Stimulated activated naive CD4-positive, alpha-beta T cell treated with Interleukin-2 at 50 U/mL for 16 hours (primary cell): ENCODE measurements around the gene CMC1.
"Not testable (repeated sequence)": the region's sequence is repeated elsewhere in the genome, so short reads cannot be mapped to it uniquely, and the experiment has no call there.

ENCODE experiments used
- DNase-seq: peaks from one replicate; lab custom pipeline; 2025; lab: John Stamatoyannopoulos, UW

Gene CMC1, protein sequence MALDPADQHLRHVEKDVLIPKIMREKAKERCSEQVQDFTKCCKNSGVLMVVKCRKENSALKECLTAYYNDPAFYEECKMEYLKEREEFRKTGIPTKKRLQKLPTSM

DNA sequence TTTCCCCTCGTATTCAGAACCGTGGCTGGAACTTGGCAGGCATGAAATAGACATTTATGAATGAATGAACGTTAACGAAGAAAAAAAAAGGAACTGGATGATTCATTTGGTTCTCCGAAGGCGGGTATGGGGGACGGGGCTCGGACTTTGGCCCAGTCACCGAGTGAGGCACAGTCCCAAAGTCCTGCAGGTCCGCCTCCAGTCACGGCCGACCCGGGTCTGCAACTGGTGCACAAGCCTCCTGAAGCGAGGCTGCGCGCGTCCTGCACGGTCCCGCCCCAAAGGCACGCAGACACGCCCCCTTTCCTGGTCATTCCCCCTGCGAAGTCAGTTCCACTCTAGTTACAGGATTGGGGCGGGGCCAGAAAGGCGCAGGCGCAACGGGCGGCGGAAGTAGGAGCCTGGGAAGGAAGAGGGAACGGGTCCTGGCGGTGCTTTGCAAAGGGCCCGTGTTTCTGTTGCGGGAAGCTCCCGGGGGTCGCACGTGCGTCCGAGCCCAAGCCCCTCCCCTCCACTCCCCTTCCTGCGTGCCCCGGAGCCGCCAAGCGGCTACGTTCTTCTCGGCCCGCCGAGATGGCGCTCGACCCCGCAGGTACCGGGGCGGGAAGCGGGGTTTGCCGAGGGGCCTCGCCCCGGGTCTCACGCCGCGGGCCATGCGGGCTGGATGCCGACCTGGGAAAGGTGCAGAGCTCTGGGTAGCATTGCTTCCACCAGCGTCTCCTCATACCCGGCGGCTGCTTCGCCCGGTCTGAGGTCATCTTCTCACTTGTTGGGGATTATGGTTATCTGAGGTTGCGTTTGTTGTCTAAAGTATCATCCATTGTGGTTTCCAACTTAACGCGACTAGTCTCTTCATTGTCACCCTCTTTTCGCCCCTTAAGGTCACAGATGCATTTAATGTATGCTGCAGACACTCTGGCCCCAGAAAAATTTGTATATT lies at the start of gene CMC1:
TSS of gene CMC1 (plus strand) at position 399 of the 940 bp plus-strand sequence. CDS start at position 574, 175 bp downstream.
- DNase-seq = peak; percentile 91

DNA sequence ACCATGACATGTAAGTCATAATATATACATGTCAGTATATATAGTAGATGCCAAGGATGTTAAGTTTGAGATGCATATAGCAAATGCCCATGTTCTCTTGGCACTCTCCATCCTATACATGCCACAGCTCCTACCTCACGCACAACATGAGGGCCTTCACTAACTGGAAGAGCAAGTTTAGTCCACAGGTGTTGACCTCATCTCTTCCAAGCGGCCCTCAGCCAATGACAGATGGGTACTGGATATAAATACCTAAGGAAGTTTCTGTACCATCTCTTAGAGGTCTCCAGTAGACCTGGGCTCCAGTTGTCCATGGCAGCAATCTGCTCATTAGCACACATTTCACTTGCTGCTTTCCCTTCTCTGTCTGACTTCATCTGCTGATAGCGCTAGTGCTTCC lies 43.3 kb upstream of the CMC1 start:
- DNase-seq = no peak

DNA sequence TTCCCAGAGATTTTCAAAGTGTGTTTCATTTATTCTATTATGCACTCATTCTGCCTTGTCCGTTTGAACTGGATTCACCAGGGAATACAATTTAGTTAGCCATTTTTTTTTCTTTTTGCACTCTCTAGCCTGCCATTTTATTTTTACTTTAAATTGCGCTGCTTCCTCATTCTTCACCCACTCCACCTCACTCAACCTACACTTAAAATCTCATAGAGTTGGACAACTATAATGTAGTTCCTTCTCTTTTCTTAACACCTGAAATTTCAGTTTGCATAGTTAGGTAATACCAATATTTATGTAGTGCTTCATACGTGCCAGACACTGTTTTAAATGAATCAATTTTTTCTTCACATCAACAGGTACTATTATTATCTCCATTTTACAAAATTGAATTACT lies 42.4 kb upstream of the CMC1 start:
- DNase-seq = no peak

DNA sequence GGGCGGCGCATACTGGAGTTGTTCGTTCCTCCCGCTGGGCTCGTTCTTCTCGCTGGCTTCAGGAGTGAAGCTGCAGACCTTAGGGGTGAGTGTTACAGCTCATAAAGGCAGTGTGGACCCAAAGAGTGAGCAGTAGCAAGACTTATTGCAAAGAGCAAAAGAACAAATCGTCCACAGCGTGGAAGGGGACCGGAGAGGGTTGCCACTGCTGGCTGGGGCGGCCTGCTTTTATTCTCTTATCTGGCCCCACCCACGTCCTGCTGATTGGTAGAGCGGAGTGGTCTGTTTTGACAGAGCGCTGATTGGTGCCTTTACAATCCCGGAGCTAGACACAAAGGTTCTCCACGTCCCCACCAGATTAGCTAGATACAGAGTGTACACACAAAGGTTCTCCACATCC lies 41.8 kb upstream of the CMC1 start:
- DNase-seq = not testable (repeated sequence)

DNA sequence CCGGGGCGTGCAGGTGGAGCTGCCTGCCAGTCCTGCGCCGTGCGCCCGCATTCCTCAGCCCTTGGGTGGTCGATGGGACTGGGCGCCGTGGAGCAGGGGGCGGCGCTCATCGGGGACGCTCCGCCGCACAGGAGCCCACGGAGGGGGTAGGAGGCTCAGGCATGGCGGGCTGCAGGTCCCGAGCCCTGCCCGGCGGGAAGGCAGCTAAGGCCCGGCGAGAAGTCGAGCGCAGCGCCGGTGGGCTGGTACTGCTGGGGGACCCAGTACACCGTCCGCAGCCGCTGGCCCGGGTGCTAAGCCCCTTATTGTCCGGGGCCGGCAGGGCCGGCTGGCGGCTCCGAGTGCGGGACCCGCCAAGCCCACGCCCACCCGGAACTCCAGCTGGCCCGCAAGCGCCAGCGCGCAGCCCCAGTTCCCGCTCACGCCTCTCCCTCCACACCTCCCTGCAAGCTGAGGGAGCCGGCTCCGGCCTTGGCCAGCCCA lies 41.0 kb upstream of the CMC1 start:
- not testable (repeated sequence) for DNase-seq

DNA sequence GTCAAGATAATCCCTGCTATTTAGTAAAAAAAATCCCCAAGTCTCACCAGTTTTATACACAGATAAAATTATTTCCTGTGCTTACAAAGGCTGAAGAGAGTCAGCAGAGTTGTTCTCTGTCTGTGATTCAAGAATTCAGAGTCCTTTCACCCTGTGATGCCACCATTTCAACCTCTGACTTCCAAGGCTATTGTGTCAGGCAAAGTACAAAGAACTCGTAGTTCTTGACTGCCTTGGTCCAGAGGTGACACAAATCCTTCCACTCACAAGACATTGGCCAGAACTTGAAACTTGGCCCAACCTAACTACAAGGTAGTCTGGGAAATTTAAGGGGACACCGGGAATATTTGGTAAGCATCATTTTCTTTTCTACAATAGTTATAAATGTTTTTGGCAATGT lies 34.9 kb upstream of the CMC1 start:
- no peak for DNase-seq

DNA sequence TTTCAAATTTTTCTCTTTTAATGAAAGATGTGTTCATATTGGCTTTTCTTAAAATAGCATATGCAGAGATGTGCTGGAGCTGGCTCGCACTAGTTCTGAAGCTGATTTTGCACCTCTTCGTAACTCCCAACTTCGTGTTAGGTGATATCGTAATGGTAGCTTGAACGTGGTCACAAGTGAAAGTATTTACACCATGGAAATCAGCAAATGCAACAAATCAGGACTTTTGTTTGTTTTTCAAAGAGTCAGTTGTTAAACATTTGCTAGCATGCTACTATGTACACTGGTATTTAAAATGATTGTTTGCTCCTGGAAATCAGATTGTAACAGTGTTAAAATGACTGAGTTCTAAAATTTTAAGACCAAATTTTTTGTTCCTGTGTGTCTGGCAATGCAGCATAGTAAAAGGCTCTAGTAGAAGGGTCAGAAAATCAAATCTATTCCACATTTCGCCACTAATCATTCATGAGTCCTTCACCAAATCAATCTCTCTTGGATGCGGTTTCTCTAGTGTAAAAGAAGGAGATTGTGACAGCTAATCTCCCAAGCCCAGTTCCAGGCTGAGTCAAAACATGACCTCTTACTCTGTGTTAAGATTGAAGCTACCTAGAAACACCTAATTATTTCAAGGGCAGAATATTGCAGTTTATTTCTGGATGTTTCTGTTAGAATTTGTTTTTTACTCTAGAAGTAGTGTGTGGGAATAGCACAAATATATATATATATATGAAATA lies 34.3 kb upstream of the CMC1 start:
- DNase-seq = no peak

DNA sequence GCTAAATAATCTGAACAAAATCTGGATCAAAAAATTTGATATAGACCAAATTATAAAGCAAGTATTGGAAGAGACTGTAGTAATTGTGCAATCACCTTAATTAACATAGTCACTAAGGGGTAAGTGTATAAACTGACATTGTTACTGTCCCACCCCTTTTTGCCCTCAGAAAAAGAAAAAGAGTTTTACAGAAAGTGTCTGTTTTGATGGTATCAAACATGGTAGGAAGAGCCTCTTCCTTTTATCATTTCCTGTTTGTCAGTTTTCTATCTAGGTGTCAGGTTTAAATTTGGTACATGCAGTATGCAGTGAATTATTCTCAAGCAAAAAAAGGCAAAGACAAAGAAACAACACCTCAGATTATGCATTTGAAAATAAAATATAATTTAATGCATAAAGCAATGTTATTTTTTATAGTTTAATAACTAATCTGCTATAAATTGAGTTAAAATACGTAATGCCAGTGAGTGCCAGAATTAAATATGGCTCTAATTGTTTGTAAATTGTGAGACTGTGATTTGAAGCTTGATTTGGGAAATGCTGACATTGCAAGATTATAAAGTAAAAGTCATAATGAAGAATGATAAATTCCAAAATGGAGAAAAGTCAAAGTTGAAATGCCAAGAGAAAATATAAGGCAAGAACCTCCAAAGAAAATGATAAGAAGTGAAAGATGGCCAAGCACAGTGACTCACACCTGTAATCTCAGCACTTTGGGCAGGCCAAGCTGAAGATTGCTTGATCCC lies 30.3 kb upstream of the CMC1 start:
- DNase-seq = no peak

DNA sequence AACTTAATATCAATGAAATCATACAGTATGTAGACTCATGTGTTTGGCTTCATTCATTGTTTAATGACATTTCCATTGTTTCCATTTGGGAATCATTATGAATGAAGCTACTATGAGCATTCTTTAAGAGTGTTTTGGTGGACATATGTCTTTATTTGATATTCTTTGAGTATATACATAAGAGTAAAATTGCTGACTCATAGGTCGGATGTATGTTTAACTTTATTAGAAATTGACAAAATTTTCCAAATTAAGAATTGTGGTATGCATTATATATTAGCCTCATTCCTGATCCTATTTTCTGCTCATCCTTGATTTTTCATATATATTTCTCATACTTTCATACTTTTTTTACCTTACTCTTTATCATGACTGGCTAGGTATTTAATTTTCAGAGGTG lies 28.7 kb upstream of the CMC1 start:
- DNase-seq = no peak

DNA sequence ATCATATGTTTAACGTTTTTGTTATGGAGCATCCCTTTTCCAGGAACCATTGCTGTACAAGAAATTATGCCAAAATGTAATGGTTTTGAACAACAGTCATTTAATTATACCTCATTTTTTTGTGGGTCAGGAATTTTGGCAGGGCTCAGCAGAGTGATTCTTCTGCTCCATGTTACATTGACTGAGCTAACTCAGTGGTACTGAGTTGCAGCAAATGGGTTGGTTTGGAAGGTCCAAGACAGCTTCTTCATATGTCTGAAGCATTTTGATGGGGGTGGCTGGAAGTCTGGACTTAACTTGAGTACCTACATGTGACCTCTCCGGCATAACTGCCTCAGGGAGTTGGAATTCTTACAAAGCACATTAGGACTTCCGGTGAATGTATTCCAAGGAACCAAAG lies 26.0 kb upstream of the CMC1 start:
- no peak for DNase-seq

DNA sequence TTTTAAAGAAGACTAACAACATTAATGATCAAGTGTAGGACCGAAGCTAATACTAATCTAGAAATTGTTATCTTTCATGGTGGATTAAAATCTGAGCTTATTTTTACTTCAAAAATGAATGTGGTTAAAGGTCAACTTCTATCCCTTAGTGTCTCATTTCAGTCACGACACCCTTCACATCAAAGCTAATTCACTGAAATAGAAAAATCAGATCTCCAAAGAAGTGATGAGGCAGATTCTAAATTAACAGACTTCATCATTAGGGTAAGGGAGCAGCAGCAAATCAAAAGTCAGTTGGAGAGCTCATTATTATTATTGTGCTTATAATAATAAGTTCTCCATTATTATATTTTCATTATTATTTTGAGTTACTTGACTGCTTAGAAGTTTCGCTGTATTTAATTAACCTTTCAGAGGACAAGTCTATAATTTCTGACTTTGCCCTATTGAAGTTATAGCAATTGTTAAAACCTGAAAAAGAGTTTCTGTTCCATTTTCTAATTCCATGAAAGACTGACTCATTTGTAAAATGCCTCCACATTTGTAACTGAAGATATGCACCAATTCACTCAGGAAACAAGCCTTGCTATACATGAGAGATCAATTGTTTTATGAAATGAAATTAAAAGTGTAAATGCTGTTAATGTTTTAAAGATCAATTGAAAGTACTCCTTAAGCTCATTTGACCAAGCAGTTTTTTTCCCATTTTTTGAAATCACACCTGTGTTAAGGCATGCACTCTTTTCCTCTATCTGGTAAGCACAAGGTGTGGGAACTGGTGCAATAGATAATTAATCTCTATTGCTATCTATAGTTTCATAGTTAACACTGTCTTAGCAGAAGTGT lies 23.1 kb upstream of the CMC1 start:
- DNase-seq = no peak

DNA sequence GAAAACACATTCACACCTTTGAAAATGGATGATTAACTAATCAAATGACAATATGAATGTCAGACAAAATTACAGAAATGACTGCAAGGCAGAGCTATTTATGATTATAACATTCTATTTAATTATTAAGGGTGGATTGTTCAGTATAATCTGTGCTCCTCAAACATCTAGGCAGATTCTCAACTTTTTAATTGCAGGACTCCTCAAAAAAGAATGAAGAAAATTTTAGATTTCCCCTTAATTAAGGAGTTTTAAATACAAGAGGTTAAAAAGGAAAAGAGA lies 22.6 kb upstream of the CMC1 start:
- DNase-seq = no peak

DNA sequence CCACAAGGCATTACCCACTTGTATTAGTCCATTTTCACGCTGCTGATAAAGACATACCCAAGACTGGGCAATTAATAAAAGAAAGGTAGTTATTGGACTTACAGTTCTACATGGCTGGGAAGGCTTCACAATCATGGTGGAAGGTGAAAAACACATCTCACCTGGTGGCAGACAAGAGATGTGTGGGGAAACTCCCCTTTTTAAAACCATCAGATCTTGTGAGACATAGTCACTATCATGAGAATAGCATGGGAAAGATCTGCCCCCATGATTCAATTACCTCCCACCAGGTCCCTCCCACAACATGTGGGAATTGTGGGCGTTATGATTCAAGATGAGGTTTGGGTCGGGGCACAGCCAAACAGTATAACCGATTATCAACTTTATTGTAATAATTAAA lies 17.0 kb upstream of the CMC1 start:
- DNase-seq = peak; percentile 1

DNA sequence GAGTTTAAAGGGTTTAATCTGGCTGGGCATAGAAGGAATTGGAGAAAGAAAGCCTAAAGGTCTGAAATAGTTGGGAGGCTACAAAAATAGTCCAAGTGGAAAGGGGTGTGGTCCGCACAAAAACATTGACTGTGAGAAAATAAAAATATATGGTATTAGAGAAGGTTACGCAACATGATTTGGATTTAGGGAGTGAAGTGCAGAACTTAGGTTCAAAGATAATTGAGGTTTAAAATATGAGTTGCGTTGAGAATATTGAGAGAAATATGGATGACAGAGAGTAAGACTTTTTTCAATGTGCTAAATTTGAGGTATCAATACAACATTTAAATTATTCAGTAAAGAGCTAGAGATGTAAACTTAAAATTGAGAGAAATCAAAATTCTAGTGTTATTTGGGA lies 15.4 kb upstream of the CMC1 start:
- DNase-seq = no peak

DNA sequence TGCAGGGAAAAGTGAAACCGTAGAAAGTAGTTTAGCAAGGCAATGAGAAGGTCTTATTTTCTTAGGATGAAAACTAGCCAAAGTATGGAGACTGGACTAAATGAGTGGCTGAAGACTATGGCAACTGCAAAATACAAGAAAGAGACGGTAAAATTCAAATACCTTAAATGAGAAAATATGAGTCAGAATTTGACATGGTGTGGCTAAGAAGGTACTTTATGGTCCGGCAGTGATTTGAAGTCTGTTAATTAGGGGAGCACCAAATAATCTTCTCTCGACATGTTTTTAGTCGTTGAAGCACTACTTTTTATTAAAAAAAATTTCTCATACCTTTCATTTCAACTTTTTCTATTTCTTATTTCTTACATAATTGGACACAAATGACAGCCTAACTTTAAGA lies 12.8 kb upstream of the CMC1 start:
- no peak for DNase-seq

DNA sequence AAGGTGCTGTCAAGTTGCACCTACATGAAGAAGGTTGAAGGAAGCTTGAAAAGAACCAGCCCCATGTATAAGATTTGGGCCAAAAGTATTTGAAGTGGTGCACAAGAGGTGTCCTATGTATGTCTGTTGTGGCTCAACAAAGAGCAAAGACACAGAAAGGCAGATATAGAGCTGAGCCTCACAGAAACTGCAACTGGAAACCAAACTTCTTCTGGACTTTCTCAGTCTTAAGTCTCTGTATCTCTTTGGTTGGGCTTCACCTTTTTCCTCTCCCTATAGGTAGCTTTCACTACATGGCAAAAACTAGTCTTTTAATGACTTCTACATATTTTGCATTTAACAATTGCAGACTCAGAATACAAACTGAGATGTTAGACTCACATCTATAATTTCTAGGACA lies 8.8 kb upstream of the CMC1 start:
- DNase-seq = no peak

DNA sequence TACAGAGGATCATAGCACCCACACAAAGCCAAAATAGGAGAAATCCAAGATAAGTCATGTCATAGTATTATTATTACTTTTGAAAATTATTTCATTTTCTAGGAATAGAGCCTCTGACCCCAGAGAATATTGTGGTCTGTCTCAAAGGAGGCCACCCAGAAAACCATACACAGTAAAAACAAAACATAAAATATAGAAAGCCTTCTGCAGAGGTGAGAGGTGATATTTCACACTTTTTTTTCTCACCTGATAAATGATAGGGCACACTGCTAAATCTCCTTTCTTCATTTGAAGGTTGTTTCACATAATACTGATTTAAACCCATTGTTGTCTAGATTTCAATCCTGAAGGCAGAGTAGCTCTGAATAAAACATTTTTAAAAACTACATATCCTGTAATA lies 7.0 kb upstream of the CMC1 start:
- no peak for DNase-seq

DNA sequence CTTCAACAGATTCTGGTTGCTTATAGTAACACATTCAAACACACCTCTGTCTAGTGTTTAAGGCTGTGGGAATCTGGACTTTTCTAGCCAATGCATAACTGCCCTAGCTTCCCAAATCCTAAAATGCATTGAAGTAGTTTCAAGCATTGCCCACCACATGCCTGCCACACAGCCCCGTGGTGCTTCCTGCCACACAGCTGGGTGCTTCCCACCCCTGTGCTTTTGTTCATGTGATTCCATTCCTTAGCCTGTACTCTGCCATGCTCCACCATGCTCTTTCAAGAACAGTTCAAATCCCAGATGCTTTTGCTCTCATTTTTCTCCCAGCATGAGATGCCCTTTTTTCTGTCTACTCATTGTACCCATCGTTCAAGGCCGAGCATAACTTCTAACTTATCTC lies 2.3 kb upstream of the CMC1 start:
- no peak for DNase-seq

DNA sequence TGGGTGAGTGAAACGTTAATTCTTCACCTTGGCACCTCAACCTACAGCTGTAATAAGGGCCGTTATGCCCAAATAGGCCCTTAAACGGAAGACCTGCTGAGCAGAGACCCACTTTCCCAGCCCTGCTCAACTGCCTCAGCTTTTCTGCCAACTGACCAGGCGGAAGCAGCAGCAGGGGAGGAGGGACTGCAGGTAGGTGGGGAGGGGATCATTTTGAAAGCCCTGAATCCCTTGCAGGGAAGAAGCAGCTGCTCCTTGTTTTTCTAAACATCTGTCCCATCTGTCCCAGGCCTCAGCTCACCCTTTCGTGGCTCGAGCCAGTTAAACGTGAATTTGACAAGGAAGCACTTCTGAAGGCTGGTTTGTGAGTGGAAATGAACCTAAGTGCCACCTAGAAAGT lies 978 bp upstream of the CMC1 start:
- DNase-seq = no peak

DNA sequence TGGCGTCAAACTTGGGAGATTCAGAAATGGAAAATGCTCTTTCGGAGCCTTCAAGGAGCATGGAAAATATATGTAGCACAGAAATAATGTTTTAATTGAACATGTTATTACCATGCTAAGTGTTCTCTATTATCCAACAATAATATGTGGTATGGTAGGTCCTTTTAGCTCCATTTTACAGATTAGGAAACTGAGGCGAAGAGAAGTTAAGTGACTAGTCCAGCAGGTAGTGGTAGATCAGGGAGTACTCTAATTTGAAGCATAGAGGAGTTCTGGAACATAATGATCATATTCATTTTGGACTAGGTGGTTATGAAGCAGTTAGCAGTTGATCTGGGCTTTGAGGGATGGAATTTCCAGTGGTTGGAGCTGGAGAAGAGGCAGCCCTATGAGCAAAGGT lies 1.1 kb downstream of the CMC1 start:
- DNase-seq = no peak

DNA sequence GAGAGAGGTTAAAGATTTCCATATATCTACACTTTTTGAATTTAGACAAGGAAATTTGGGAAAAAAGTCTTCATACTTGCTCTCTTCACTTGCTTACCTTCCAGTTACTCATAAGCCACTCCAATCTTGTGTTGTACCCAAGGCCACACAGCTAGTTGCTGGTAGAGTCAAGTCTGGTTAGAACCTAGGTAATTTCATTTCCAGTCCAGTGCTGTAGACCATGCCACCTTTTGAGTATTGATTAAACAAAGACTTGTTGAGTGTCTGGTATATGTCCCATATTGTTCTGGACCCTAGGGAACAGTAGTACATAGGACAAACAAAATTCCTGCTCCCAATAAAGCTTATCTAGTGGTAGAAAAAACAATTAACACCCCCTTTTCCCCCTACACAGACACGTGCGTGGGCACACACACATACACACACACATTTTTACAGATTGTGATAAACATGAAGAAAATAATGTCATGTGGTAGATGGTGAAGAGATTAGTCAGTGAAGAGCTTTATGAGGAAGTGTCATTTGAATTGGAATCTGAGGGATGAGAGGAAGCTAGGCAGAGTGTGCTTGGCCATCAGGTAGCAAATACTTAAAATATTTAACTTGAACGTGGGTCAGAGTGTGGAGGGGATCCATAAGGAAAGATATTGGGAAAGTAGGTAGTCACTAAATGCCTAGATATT lies 2.1 kb downstream of the CMC1 start:
- DNase-seq = no peak
